DOHH2 (cell line): Measurements from ENCODE around the gene TBCD.
"Not testable (repeated sequence)": the region's sequence is repeated elsewhere in the genome, so short reads cannot be mapped to it uniquely, and the experiment has no call there.

ENCODE experiments used
- EZH2phosphoT487 ChIP-seq: fragments of 200-600 bp; sonication (generic); IDR thresholded peaks from 2 replicates; pipeline ENCODE4 v1.6.1; 2017; ENCODE audit warnings: borderline replicate concordance, mild to moderate bottlenecking, antibody characterized with exemption, low read length, moderate library complexity, mixed read lengths
- TF ChIP-seq, protein P1 (sequence below): fragments of 200-600 bp; sonication (generic); IDR thresholded peaks from one replicate; pipeline ENCODE4 v1.5.1; 2014; ENCODE audit warnings: antibody characterized with exemption, mild to moderate bottlenecking, low read depth, low read length; ENCODE audit not compliant: poor library complexity, severe bottlenecking

DNA sequence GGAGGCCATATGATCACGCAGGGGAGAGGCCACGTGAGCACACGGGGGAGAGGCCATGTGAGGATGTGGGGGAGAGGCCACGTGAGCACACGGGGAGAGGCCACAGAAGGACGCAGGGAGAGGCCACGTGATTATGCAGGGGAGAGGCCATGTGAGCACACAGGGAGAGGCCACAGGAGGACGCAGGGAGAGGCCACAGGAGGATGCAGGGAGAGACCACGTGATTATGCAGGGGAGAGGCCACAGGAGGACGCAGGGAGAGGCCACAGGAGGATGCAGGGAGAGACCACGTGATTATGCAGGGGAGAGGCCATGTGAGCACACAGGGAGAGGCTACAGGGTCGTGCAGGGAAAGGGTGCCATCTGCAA, 232.4 kb downstream of the TBCD start:
- TF ChIP-seq, protein P1, sequence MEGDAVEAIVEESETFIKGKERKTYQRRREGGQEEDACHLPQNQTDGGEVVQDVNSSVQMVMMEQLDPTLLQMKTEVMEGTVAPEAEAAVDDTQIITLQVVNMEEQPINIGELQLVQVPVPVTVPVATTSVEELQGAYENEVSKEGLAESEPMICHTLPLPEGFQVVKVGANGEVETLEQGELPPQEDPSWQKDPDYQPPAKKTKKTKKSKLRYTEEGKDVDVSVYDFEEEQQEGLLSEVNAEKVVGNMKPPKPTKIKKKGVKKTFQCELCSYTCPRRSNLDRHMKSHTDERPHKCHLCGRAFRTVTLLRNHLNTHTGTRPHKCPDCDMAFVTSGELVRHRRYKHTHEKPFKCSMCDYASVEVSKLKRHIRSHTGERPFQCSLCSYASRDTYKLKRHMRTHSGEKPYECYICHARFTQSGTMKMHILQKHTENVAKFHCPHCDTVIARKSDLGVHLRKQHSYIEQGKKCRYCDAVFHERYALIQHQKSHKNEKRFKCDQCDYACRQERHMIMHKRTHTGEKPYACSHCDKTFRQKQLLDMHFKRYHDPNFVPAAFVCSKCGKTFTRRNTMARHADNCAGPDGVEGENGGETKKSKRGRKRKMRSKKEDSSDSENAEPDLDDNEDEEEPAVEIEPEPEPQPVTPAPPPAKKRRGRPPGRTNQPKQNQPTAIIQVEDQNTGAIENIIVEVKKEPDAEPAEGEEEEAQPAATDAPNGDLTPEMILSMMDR: not testable (repeated sequence)
- TF ChIP-seq EZH2phosphoT487: not testable (repeated sequence)
